Ascending aorta (tissue), 2 donors: ENCODE data around the gene CACNA2D2. TPM values are rescaled to one million over a fixed set of nuclear protein-coding genes. Genes with fewer than 3 reads are reported as not detected.
A peak's percentile ranks its signal among the peaks of the same experiment; 100 is the strongest.

Source experiments
- DNase-seq, 2 donors: peaks; one replicate each; pipeline ENCODE4 v3.0.0-alpha.2; 2019; ENCODE audit warnings: low spot score in 2 of 2
- H3K27ac ChIP-seq, 2 donors: fragments of 200-600 bp; sonication (generic); one replicate each; pipeline ENCODE4 v1.5.1; 2016 to 2017; ENCODE audit warnings: mild to moderate bottlenecking in 1 of 2
- H3K27me3 ChIP-seq: fragments of 200-600 bp; sonication (generic); one replicate; pipeline ENCODE4 v1.5.1; 2017
- H3K36me3 ChIP-seq, 2 donors: fragments of 200-600 bp; sonication (generic); one replicate each; pipeline ENCODE4 v1.5.1; 2016
- H3K4me1 ChIP-seq, 2 donors: fragments of 200-600 bp; sonication (generic); one replicate each; pipeline ENCODE4 v1.5.1; 2016 to 2017; ENCODE audit warnings: mild to moderate bottlenecking in 1 of 2
- H3K4me3 ChIP-seq, 2 donors: fragments of 200-600 bp; sonication (generic); one replicate each; pipeline ENCODE4 v1.5.1; 2016 to 2017; ENCODE audit warnings: mild to moderate bottlenecking in 1 of 2
- H3K9me3 ChIP-seq, 2 donors: fragments of 200-600 bp; sonication (generic); one replicate each; pipeline ENCODE4 v1.5.1; 2016
- CTCF ChIP-seq, 3 experiments: fragments of 200-600 bp in 2 of 3; fragments of 450-650 bp in 1 of 3; sonication (generic) in 2 of 3; IDR thresholded peaks; one replicate each; pipeline ENCODE4 v1.5.1; 2016 to 2019; ENCODE audit warnings: antibody characterized with exemption in 3 of 3, mild to moderate bottlenecking in 1 of 3, moderate library complexity in 1 of 3
- intact Hi-C: fragments of 100-400 bp; cut with DNase I; formaldehyde crosslinking; loops from one replicate; pipeline ENCODE4 v1.15.1; 2023
- total RNA-seq: library from RNA; depleted of rRNA; stranded (reverse); fragments of >200 nt; gene quantifications from one replicate; pipeline ENCODE4 v1.1.0, GENCODE V29; 2016

Gene CACNA2D2
- total RNA-seq, 1 donor from 2014 or later = 0.85 TPM

DNA sequence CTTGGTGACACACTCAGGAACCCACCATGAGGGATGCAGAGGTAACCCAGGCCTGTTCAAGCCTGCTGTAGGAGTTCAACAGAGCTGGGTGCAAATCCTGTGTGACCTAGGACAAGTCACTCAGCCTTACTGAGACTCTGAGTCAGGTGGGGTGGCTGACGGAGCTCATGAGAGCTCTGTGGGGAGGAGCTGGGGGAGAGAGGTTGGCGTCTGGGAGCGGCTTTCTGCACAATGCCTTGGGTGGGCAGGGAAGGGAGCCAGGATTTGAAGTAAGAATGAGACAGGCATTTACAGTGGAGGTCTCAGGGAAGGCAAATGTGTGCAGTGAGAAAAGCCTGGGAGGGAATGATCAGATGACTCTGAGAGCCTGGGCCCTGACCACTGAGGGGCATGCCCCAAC lies 45.8 kb upstream of the CACNA2D2 start:
- no peak overlapping the region for H3K4me3 ChIP-seq
- intact Hi-C loops = no loop called here
- no peak for TF ChIP-seq CTCF (IDR thresholded peaks at IDR 0.05)
- no peak overlapping the region for H3K27ac ChIP-seq
- H3K4me1 ChIP-seq = no peaks in the 10 kb centered on the region
- no peaks in the 10 kb centered on the region for H3K27me3 ChIP-seq
- H3K36me3 ChIP-seq = no peaks in the 10 kb centered on the region
- DNase-seq = no peak
- no peaks in the 10 kb centered on the region for H3K9me3 ChIP-seq

DNA sequence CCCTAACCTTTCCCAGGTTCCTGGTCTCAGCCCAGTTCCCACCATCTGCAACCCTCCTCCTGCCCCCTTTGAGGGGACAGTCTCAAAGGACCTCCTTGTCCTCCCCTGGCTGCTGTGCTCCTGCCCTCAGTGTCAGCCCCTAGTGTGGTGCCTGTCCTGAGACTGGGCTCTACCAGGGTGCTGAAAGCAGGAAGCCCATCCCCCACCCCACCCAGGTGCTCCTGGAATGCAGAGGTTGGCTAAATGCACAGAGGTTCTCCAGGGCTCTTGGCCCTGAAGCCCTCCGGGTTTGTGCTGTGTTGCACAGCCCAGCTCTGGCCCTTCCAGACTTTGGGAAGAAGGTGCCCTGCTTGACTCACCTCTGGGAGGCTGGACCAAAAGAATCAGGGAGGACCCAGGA lies 42.3 kb upstream of the CACNA2D2 start:
- no peaks in the 10 kb centered on the region for H3K4me1 ChIP-seq
- H3K36me3 ChIP-seq = no peaks in the 10 kb centered on the region
- H3K27me3 ChIP-seq = no peaks in the 10 kb centered on the region
- DNase-seq = no peak
- H3K9me3 ChIP-seq = no peaks in the 10 kb centered on the region
- H3K4me3 ChIP-seq = no peak overlapping the region
- TF ChIP-seq CTCF (IDR thresholded peaks at IDR 0.05) = no peak
- intact Hi-C loops = no loop called here
- no peak overlapping the region for H3K27ac ChIP-seq

DNA sequence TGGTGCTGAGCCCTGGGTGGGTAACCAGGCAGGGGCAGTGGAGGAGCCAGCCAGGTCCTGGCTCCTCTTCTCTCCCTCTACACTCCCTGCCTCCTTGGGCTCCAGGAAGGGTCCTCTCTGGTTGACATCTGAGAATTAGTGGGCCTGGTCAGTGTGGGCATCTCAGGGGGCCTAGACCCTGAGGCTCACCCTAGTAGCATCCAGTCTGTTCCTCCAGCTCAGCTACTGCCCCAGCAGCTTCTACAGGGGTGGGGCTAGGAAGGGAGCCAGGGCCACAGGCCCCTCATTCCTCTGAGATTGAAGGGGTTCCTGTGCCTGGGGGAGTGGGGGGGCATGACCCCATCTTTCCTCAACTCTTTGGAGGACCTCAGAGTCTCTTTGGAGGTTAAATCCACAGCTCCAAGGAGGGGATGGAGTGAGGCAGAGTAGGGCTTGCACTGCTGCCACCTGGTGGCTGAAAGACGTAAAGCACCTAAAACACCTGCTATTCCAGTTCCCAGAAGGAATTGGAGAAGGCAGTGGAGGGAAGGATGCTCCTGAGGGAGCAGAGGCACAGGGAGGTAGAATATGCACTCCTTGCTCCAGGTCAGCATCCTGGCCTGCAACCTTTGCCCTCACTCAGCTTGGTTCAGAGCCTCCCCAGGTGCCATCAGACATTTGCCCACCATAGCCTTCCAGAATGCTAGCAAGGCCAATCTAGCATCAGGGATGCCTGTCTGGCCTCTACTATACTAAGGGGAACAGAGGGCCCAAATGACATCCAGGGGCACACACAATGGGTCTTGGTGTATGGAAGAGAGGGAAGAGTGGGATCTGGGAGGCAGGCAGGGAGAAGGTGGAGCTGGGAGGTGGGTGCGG lies 39.0 kb upstream of the CACNA2D2 start:
- DNase-seq = peak in 1 of 2 donors; percentile 76
- H3K4me1 ChIP-seq = no peaks in the 10 kb centered on the region
- H3K36me3 ChIP-seq = no peaks in the 10 kb centered on the region
- no peak overlapping the region for H3K27ac ChIP-seq
- intact Hi-C loops = loop anchor here (1.0 kb wide), 2 partner anchors 106 to 195 kb away; no protein-coding TSS in a partner anchor
- no peaks in the 10 kb centered on the region for H3K27me3 ChIP-seq
- no peak overlapping the region for H3K4me3 ChIP-seq
- TF ChIP-seq CTCF (IDR thresholded peaks at IDR 0.05) = peak; percentile 79 to 87 (median 84)
- no peaks in the 10 kb centered on the region for H3K9me3 ChIP-seq

DNA sequence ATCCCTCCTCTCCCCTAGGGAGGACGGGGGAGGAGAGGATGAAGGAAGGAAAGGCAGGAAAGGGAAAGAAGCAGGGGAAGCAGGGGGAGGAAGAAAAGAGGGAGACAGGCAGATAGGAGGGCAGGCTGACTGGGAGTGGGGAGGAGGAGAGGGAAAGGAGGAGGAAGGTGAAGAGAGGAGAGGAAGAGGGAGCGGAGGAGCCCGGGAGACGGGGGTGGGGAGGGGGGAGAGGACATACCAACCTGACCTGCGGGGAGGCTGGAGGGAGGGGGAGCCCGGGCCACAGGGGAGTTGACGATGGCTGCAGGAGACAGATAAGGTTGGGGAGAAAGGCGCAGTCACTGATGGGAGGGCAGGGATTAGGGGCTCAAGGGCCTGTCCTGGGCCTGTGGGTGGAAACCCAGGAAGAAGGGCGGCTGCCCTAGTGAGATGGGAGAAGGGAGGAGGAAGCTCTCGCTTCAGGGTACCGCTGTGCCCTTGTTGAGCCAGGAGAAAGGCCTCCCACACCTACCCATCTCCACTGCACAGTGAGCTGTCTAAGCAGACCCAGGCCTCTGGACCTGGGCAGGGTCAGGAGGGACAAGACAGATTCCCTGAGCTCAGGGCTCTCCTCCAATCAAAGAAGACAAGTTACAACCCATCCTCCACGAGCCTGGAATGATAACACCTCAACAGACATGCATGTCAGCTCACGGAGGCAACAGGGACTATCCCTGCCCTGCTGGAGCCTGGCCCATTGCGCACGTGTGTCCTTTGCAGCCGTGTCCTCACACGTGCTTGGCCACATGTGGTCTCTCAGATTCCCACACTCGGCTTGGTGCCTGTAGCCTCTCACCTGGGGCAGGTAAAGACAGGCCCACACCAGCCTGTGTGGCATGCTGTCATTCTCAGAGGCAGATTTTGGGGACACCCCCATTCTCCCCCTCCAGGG lies 36.2 kb upstream of the CACNA2D2 start:
- DNase-seq = no peak
- H3K4me3 ChIP-seq = no peak overlapping the region
- H3K9me3 ChIP-seq = no peaks in the 10 kb centered on the region
- no peak for TF ChIP-seq CTCF (IDR thresholded peaks at IDR 0.05)
- intact Hi-C loops = no loop called here
- H3K27me3 ChIP-seq = no peaks in the 10 kb centered on the region
- no peaks in the 10 kb centered on the region for H3K4me1 ChIP-seq
- H3K36me3 ChIP-seq = no peaks in the 10 kb centered on the region
- no peak overlapping the region for H3K27ac ChIP-seq

- Histone ChIP-seq H3K9me3 (no peaks in the 10 kb centered on the region), H3K4me1 (no peaks in the 10 kb centered on the region), H3K4me3 (no peak overlapping the region), H3K36me3 (no peaks in the 10 kb centered on the region), H3K27me3 (no peaks in the 10 kb centered on the region), H3K27ac (no peak overlapping the region)
- no peak for DNase-seq
- TF ChIP-seq CTCF (IDR thresholded peaks at IDR 0.05) = no peak
- intact Hi-C loops = no loop called here
These were observed 34.1 kb upstream of the CACNA2D2 start for GRCh38 chr3:50537421-50538129.
